Kidney capillary endothelial cell (primary cell): ENCODE measurements around the gene GTPBP2.
"Not testable (repeated sequence)": the region's sequence is repeated elsewhere in the genome, so short reads cannot be mapped to it uniquely, and the experiment has no call there.

Experiments
- DNase-seq: peaks from one replicate; pipeline ENCODE4 v3.0.0-alpha.2; 2018; ENCODE audit warnings: low spot score

The GTPBP2 gene

GRCh38 chr6:43629104-43629504, at the start of gene GTPBP2:
GTPBP2 (minus strand) TSS chr6:43629264; CDS start chr6:43629162, 102 bp downstream.
- DNase-seq: peak; percentile 98

GRCh38 chr6:43678341-43678740, 49.3 kb upstream of the GTPBP2 start:
- DNase-seq: no peak

GRCh38 chr6:43677759-43678158, 48.7 kb upstream of the GTPBP2 start:
- no peak for DNase-seq

- DNase-seq: no peak
These were observed 48.0 kb upstream of the GTPBP2 start for GRCh38 chr6:43676962-43677606.

GRCh38 chr6:43674921-43675320, 45.9 kb upstream of the GTPBP2 start:
- no peak for DNase-seq

GRCh38 chr6:43674291-43674690, 45.2 kb upstream of the GTPBP2 start:
- DNase-seq: no peak

GRCh38 chr6:43673444-43674084, 44.5 kb upstream of the GTPBP2 start:
- no peak for DNase-seq

- no peak for DNase-seq
These were observed 43.0 kb upstream of the GTPBP2 start for GRCh38 chr6:43671801-43672690.

- no peak for DNase-seq
These were observed 42.1 kb upstream of the GTPBP2 start for GRCh38 chr6:43671011-43671800.

GRCh38 chr6:43670623-43670986, 41.5 kb upstream of the GTPBP2 start:
- no peak for DNase-seq

- DNase-seq: no peak
These were observed 41.0 kb upstream of the GTPBP2 start for GRCh38 chr6:43669922-43670622.

- DNase-seq: no peak
These were observed 40.2 kb upstream of the GTPBP2 start for GRCh38 chr6:43669050-43669921.

GRCh38 chr6:43668151-43669028, 39.3 kb upstream of the GTPBP2 start:
- DNase-seq: no peak

- DNase-seq: peak; percentile 61
These were observed 38.4 kb upstream of the GTPBP2 start for GRCh38 chr6:43667245-43668150.

- DNase-seq: no peak
These were observed 37.3 kb upstream of the GTPBP2 start for GRCh38 chr6:43666196-43666920.

- DNase-seq: no peak
These were observed 36.3 kb upstream of the GTPBP2 start for GRCh38 chr6:43665376-43665775.

- DNase-seq: not testable (repeated sequence)
These were observed 33.9 kb upstream of the GTPBP2 start for GRCh38 chr6:43662948-43663347.

- no peak for DNase-seq
These were observed 29.1 kb upstream of the GTPBP2 start for GRCh38 chr6:43658161-43658560.
